B cell (primary cell): ENCODE results near the gene NR5A1. TPM values are rescaled to one million over a fixed set of nuclear protein-coding genes. Genes with fewer than 3 reads are reported as not detected.

Experiments
- ATAC-seq: fragments of 200-7000 bp; cut with Tn5 transposase; one replicate; pipeline ENCODE4 v1.10.0; 2021; ENCODE audit warnings: low read depth, mild to moderate bottlenecking, moderate number of reproducible peaks, moderate library complexity
- CTCF ChIA-PET: fragments of 350-600 bp; sonication (Branson Sonifier 250); formaldehyde crosslinking; loops from one replicate; lab custom pipeline; 2021; ENCODE audit warnings: antibody characterized with exemption, inconsistent platforms; lab: Charles Lee
- POLR2A ChIA-PET: fragments of 350-600 bp; sonication (Branson Sonifier 250); formaldehyde crosslinking; loops from one replicate; lab custom pipeline; 2021; ENCODE audit warnings: antibody characterized with exemption; lab: Charles Lee
- DNase-seq: peaks from one replicate; pipeline ENCODE4 v3.0.0; 2013
- H2AFZ ChIP-seq: 2 replicates; pipeline ENCODE4 v1.6.1; 2012; ENCODE audit warnings: mild to moderate bottlenecking, low read depth, low read length; ENCODE audit not compliant: insufficient read depth, poor library complexity, severe bottlenecking
- H3K27ac ChIP-seq, 2 donors: 1 replicate in 1 of 2; 2 replicates in 1 of 2; pipeline ENCODE4 v1.5.1; 2012 to 2013; ENCODE audit warnings: low read length in 2 of 2, mild to moderate bottlenecking in 2 of 2, moderate library complexity in 1 of 2
- H3K27me3 ChIP-seq, 4 experiments: fragments of 200-600 bp in 1 of 4; sonication (generic) in 1 of 4; replicated peaks in 1 of 4; 1 replicate in 2 of 4; 2 replicates in 2 of 4; pipeline versions ENCODE4 v1.6.1 to v1.7.0; 2013 to 2016; ENCODE audit warnings: low read length in 3 of 4, mild to moderate bottlenecking in 2 of 4, mixed read lengths in 1 of 4, moderate library complexity in 1 of 4; ENCODE audit not compliant: insufficient read depth in 4 of 4, control insufficient read depth in 3 of 4; ENCODE audit errors: control extremely low read depth in 1 of 4
- H3K36me3 ChIP-seq, 2 experiments: replicated peaks in 1 of 2; 1 replicate in 1 of 2; 2 replicates in 1 of 2; pipeline versions ENCODE4 v1.6.1 to v1.7.1; 2013; ENCODE audit warnings: low read length in 1 of 2; ENCODE audit not compliant: insufficient read depth in 2 of 2, control insufficient read depth in 1 of 2; ENCODE audit errors: control extremely low read depth in 1 of 2, extremely low read depth in 1 of 2
- H3K4me1 ChIP-seq, 2 donors: fragments of 200-600 bp in 1 of 2; sonication (generic) in 1 of 2; 1 replicate in 1 of 2; 2 replicates in 1 of 2; pipeline versions ENCODE4 v1.5.1 to v1.6.1; 2013 to 2017; ENCODE audit warnings: low read length in 2 of 2; ENCODE audit not compliant: control insufficient read depth in 2 of 2, insufficient read depth in 2 of 2
- H3K4me2 ChIP-seq: replicated peaks from 2 replicates; pipeline ENCODE3; 2012; ENCODE audit warnings: mild to moderate bottlenecking, low read depth, low read length; ENCODE audit not compliant: poor library complexity, severe bottlenecking
- H3K4me3 ChIP-seq, 5 experiments: fragments of 200-600 bp in 1 of 5; sonication (generic) in 1 of 5; 1 replicate in 3 of 5; 2 replicates in 2 of 5; pipeline versions ENCODE4 v1.5.1 to v1.7.0; 2011 to 2016; ENCODE audit warnings: low read length in 4 of 5, mild to moderate bottlenecking in 4 of 5, low read depth in 2 of 5, control low read depth in 1 of 5, moderate library complexity in 1 of 5; ENCODE audit not compliant: insufficient read depth in 1 of 5; ENCODE audit errors: control extremely low read depth in 1 of 5, extremely low read depth in 1 of 5
- H3K79me2 ChIP-seq: fragments of 200-600 bp; sonication (generic); one replicate; pipeline ENCODE4 v1.6.0; 2016; ENCODE audit warnings: low read length; ENCODE audit not compliant: control insufficient read depth, insufficient read depth
- H3K9ac ChIP-seq: fragments of 200-600 bp; sonication (generic); 2 replicates; pipeline ENCODE4 v1.6.1; 2017; ENCODE audit warnings: mild to moderate bottlenecking, low read length, moderate library complexity
- H3K9me3 ChIP-seq, 3 donors: one replicate each; pipeline versions ENCODE4 v1.6.1 to v1.7.1; 2013; ENCODE audit warnings: low read length in 2 of 3; ENCODE audit not compliant: control insufficient read depth in 2 of 3, insufficient read depth in 1 of 3; ENCODE audit errors: control extremely low read depth in 1 of 3
- H4K20me1 ChIP-seq: 2 replicates; pipeline ENCODE4 v1.6.0; 2012; ENCODE audit warnings: mild to moderate bottlenecking, low read length; ENCODE audit not compliant: insufficient read depth, control insufficient read depth, poor library complexity, severe bottlenecking
- H3K27ac Mint-ChIP-seq: one replicate; pipeline ENCODE4 v1.8.0; 2021; ENCODE audit warnings: mixed read lengths
- H3K27me3 Mint-ChIP-seq: one replicate; pipeline ENCODE4 v1.8.0; 2021; ENCODE audit warnings: mixed read lengths
- H3K4me1 Mint-ChIP-seq: one replicate; pipeline ENCODE4 v1.8.0; 2021; ENCODE audit warnings: mixed read lengths
- H3K4me3 Mint-ChIP-seq: one replicate; pipeline ENCODE4 v1.8.0; 2021; ENCODE audit warnings: mixed read lengths
- H3K9me3 Mint-ChIP-seq: one replicate; pipeline ENCODE4 v1.8.0; 2022; ENCODE audit warnings: mixed read lengths; ENCODE audit not compliant: insufficient read depth
- EZH2 ChIP-seq: IDR thresholded peaks from 2 replicates; pipeline ENCODE4 v1.6.1; 2012; ENCODE audit warnings: borderline replicate concordance, low read depth, mild to moderate bottlenecking, moderate library complexity, low read length; ENCODE audit not compliant: insufficient read depth, poor library complexity, severe bottlenecking
- WGBS: methylation state at CpG from one replicate; pipeline ENCODE4 v1.1.5; 2013; ENCODE audit warnings: missing lambda C conversion rate; ENCODE audit not compliant: insufficient coverage; 5-methylcytosine and 5-hydroxymethylcytosine counted together
- intact Hi-C: fragments of 100-400 bp; cut with micrococcal nuclease; formaldehyde crosslinking; loops from one replicate; pipeline ENCODE4 v1.10.0; 2022
- polyA plus RNA-seq: library from polyadenylated mRNA; depleted of rRNA; stranded (reverse); fragments of >200 nt; gene quantifications from 2 replicates; pipeline ENCODE4 v1.2.3, GENCODE V29; 2012
- total RNA-seq, 2 donors: library from RNA; stranded (reverse); fragments of 120-200 nt in 1 of 2; gene quantifications; 1 replicate in 1 of 2; 2 replicates in 1 of 2; pipeline versions ENCODE4 v1.2.3 to v1.2.4, GENCODE V29; 2013 to 2022
- TF ChIP-seq, protein P1 (sequence below): fragments of 200-600 bp; IDR thresholded peaks from one replicate; pipeline ENCODE4 v1.8.0; 2022; ENCODE audit warnings: antibody characterized with exemption, mild to moderate bottlenecking

Gene NR5A1
- total and polyA plus RNA-seq, 2 donors (not counting 1 experiment from before 2014, with no cell fraction given) = not detected

DNA sequence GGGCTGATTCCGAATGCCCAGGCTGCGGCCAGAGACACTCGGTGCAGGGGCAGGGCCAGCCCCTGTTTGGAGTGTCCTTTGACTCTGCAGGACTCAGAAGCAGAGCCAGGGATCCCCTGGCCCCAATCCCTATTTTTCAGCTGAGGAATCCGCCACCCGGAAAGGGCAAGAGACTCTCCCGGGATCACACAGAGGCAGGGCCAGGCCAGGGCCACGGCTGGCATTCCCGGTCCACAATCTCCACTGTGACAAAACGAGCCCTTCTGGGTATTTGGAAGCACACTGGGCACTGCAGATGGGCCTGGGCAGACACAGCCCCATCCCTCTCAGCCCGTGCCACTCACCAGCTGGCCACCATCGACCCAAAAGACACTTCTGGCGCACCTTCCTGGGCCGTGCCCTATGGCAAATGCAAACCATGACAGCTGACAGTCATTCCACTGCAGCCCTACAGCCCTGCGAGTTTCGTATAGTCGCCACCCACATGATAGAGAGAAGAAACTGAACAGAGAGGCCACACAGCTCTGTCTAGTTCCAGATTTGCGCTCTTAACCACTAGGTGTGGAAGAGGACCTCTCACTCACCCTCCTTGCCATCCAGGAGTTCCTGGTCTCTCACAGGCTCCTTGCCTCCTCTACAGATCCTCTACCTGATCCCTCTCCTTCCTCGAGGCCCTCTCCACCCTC, 13.3 kb downstream of the NR5A1 start:
- peaks cover 0 to 6% of the 10 kb centered on the region in 2 donors for H3K4me1 ChIP-seq
- no peak for TF ChIP-seq EZH2
- TF ChIP-seq, protein P1, sequence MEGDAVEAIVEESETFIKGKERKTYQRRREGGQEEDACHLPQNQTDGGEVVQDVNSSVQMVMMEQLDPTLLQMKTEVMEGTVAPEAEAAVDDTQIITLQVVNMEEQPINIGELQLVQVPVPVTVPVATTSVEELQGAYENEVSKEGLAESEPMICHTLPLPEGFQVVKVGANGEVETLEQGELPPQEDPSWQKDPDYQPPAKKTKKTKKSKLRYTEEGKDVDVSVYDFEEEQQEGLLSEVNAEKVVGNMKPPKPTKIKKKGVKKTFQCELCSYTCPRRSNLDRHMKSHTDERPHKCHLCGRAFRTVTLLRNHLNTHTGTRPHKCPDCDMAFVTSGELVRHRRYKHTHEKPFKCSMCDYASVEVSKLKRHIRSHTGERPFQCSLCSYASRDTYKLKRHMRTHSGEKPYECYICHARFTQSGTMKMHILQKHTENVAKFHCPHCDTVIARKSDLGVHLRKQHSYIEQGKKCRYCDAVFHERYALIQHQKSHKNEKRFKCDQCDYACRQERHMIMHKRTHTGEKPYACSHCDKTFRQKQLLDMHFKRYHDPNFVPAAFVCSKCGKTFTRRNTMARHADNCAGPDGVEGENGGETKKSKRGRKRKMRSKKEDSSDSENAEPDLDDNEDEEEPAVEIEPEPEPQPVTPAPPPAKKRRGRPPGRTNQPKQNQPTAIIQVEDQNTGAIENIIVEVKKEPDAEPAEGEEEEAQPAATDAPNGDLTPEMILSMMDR = no peak
- H3K27ac Mint-ChIP-seq = no peak overlapping the region
- no peaks in the 10 kb centered on the region for H3K9me3 Mint-ChIP-seq
- ATAC-seq (no peak), DNase-seq (no peak)
- H3K27me3 Mint-ChIP-seq = peaks cover 15% of the 10 kb centered on the region
- H3K9me3 ChIP-seq = no peaks in the 10 kb centered on the region
- no peaks in the 10 kb centered on the region for H3K79me2 ChIP-seq
- no peak overlapping the region for H3K4me3 Mint-ChIP-seq
- H3K4me2 ChIP-seq = no peak overlapping the region
- no peaks in the 10 kb centered on the region for H4K20me1 ChIP-seq
- H3K4me1 Mint-ChIP-seq = peaks cover 7% of the 10 kb centered on the region
- ChIA-PET CTCF (no interaction called here), POLR2A (no interaction called here)
- H3K27me3 ChIP-seq = no peaks in the 10 kb centered on the region
- H3K27ac ChIP-seq = no peak overlapping the region
- H2AFZ ChIP-seq = no peak overlapping the region
- H3K36me3 ChIP-seq = no peaks in the 10 kb centered on the region
- no peak overlapping the region for H3K4me3 ChIP-seq
- intact Hi-C loops = no loop called here
- 82% methylated on average over 16 of the region's 18 CpGs for WGBS
- no peak overlapping the region for H3K9ac ChIP-seq

GRCh38 chr9:124493218-124493617, 14.0 kb downstream of the NR5A1 start:
- Histone ChIP-seq H3K9me3 (no peaks in the 10 kb centered on the region), H3K4me1 (peaks cover 0 to 6% of the 10 kb centered on the region in 2 donors), H3K27me3 (no peaks in the 10 kb centered on the region), H2AFZ (no peak overlapping the region), H3K36me3 (no peaks in the 10 kb centered on the region), H3K79me2 (no peaks in the 10 kb centered on the region), H4K20me1 (no peaks in the 10 kb centered on the region), H3K4me2 (no peak overlapping the region), H3K27ac (no peak overlapping the region), H3K4me3 (no peak overlapping the region), H3K9ac (no peak overlapping the region)
- H3K27ac Mint-ChIP-seq = no peak overlapping the region
- H3K4me3 Mint-ChIP-seq = no peak overlapping the region
- intact Hi-C loops = no loop called here
- 94% methylated on average over 3 of the region's 4 CpGs for WGBS
- no peaks in the 10 kb centered on the region for H3K9me3 Mint-ChIP-seq
- peaks cover 17% of the 10 kb centered on the region for H3K27me3 Mint-ChIP-seq
- CTCF ChIA-PET = no interaction called here
- POLR2A ChIA-PET = no interaction called here
- TF ChIP-seq, protein P1 = no peak
- no peak for TF ChIP-seq EZH2
- ATAC-seq (no peak), DNase-seq (no peak)
- peaks cover 7% of the 10 kb centered on the region for H3K4me1 Mint-ChIP-seq
